M059J (cell line): ENCODE results near the gene ANTKMT. TPM values are rescaled to one million over a fixed set of nuclear protein-coding genes. Genes with fewer than 3 reads are reported as not detected.

ENCODE experiments used
- DNase-seq: peaks from one replicate; pipeline ENCODE4 v3.0.0-alpha.2; 2012; ENCODE audit warnings: low read depth
- total RNA-seq: library from RNA; depleted of rRNA; stranded (reverse); fragments of >200 nt; shearing (Covaris generic); gene quantifications from 2 replicates; pipeline ENCODE4 v1.2.3, GENCODE V29; 2014; rRNA removed

The ANTKMT gene
- total RNA-seq, 1 experiment from 2014 or later = 30.4 TPM

DNA sequence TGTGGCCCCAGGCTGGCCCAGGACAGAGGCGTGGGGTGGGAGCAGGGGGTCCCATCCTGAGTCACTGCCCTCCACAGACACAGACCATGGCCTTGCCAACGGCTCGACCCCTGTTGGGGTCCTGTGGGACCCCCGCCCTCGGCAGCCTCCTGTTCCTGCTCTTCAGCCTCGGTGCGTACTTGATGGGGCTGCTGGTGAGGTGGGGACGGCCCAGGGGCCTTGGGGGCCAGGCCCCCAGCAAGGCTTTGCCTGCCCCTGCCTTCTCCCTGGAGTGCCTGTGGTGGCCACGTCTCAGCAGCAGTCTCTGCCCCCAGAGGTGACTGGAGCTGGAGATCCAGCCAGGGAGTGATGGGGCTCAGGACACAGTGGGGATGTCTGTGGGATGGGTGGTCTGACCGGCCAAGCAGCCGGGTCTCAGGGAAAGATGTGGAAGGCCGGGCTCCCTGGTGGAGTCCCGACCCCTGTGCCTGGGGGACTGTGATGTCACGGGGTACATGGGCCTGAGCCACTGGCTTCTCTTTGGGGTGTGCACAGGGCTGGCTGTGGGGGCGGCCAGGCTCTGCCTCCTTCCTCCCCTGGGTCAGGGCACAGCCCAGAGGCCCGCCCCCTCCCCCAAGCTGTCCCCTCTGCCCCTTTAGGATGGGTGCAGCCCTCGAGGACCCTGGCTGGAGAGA, 41.8 kb downstream of the ANTKMT start:
- no peak for DNase-seq

DNA sequence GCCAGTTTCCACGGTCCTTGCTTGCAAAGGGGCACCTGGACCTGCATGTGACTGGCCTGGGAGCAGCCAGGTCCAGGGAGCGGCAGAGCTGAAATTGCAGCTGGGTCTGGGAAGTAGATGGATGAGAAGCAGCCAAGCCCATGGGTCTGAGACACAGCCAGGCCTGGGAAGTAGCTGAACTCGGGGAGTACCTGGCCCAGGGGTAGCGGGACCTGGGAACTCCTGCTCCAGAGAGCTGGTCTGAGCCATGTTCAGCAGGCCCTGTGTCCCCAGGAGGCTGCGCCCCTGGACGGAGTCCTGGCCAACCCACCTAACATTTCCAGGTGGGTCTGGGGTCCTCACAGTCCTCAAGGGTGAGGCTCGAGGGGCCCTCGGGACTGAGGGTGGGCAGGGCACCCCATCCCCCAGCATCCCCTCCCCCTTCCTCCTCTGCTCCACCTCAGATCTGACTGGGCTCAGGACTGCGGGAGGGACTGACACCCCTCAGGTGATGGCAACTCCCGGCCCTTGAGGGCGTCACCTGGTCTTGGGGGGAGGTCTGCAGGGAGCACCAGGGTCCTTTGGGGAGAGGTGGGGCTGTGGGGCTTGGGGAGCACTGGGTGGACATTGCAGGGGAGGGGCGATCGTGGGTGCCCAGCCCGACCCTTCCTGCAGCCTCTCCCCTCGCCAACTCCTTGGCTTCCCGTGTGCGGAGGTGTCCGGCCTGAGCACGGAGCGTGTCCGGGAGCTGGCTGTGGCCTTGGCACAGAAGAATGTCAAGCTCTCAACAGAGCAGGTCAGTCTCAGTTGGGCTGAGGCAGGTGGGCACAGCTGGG, 42.6 kb downstream of the ANTKMT start:
- no peak for DNase-seq

DNA sequence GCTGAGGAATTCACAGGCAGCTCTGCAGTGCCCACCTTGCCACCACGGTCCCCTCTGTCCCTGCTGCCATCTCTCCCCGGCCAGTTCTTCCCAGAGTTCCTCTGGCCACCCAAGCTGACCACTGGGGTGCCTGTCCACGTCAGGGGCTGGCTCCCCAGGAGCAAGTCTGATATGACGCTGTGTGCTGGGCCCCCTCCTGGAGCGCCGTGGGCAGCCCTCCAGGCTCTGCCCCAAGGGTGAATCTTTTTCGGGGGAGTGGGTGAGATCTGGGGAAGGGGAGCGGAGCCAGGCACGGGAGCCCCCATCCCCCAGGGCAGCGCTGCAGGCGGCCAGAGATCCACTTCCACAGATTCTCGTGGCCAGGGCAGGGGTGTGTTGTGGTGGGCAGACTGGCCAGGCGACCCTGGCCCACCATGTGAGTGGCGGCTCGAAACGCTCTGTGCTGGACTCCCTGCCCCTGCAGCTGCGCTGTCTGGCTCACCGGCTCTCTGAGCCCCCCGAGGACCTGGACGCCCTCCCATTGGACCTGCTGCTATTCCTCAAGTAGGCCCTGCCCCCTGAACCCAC, 43.3 kb downstream of the ANTKMT start:
- no peak for DNase-seq

DNA sequence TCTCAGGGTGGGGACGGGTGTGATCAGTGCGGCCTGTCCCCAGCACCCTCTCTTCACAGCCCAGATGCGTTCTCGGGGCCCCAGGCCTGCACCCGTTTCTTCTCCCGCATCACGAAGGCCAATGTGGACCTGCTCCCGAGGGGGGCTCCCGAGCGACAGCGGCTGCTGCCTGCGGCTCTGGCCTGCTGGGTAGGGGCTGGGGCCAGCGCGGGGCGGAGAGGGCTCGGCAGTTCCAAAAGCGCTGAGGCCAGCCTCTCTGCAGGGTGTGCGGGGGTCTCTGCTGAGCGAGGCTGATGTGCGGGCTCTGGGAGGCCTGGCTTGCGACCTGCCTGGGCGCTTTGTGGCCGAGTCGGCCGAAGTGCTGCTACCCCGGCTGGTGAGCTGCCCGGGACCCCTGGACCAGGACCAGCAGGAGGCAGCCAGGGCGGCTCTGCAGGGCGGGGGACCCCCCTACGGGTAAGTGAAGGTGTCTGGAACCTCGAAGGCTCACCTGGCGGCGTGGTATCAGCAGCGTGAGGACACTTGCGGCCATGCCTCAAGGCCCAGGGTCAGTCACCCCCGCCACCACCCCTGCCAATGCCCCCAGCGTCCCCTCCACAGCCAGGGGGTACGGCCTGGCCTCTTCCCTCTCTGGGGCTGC, 44.0 kb downstream of the ANTKMT start:
- no peak for DNase-seq

DNA sequence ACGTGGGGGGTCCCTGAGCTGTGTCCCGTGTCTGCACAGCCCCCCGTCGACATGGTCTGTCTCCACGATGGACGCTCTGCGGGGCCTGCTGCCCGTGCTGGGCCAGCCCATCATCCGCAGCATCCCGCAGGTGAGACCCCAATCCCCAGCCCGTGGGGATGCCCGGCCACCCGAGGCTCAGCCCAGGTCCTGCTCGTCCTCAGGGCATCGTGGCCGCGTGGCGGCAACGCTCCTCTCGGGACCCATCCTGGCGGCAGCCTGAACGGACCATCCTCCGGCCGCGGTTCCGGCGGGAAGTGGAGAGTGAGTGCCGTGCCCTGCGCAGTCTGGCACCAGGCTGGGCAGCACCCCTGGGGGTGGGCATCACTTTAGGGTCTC, 44.5 kb downstream of the ANTKMT start:
- no peak for DNase-seq

DNA sequence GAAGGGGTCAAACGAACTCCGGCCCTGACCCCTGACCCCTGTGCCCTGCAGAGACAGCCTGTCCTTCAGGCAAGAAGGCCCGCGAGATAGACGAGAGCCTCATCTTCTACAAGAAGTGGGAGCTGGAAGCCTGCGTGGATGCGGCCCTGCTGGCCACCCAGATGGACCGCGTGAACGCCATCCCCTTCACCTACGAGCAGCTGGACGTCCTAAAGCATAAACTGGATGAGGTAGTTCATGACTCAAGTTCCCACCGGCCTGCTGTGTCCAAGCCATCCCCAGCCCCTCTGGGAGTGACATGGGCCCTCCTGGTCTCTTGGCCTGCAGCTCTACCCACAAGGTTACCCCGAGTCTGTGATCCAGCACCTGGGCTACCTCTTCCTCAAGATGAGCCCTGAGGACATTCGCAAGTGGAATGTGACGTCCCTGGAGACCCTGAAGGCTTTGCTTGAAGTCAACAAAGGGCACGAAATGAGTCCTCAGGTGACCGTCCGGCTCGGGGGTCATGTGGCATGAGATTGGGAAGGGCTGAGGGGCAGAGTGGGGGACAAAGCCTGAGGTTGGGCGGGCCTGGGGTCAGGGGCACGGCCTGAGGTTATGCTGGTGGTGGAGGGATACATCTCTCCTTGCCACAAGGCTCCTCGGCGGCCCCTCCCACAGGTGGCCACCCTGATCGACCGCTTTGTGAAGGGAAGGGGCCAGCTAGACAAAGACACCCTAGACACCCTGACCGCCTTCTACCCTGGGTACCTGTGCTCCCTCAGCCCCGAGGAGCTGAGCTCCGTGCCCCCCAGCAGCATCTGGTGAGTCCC, 45.3 kb downstream of the ANTKMT start:
- DNase-seq = no peak

DNA sequence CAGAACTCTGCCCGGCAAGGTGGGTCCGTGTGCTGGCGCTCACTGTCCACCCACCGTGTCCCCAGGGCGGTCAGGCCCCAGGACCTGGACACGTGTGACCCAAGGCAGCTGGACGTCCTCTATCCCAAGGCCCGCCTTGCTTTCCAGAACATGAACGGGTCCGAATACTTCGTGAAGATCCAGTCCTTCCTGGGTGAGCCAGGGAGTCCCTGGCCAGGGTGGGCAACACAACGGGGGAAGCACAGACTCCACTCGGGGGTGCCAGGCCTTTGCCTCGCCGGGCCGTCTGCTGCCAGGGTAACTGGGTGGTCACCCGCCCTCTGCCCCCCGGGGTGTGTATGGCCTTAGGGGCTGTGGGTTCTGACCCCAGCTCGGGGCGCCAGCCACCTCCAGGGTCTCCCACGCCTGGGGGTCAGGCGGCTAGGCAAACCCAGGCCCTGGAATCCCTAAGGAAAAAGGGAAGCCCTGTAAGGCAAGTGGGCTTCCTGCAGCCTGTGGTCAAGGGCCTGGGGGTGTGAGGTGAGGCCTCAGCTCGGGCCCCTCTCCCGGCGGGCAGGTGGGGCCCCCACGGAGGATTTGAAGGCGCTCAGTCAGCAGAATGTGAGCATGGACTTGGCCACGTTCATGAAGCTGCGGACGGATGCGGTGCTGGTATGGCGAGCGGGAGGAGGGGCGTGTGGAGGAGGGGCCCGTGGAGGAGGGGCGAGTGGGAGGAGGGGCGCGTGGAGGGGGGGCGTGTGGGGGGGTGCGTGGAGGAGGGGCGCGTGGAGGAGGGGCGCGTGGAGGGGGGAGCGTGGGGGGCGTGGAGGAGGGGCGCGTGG, 46.1 kb downstream of the ANTKMT start:
- DNase-seq = no peak

DNA sequence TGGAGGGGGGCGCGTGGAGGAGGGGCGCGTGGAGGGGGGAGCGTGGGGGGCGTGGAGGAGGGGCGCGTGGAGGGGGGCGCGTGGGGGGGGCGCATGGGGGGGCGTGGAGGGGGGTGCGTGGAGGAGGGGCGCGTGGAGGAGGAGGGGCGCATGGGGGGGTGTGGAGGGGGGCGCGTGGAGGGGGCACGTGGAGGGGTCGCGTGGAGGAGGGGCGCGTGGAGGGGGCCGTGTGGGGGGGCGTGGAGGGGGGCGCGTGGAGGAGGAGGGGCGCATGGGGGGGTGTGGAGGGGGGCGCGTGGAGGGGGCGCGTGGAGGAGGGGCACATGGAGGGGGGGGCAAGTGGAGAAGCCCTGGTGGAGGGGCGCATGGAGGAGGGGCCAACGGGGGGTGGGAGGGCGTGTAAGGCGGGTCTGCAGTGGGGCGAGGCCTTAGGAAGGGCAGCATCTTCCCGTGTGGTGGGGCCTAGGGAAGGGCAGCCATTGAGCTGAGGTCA, 46.8 kb downstream of the ANTKMT start:
- no peak for DNase-seq

DNA sequence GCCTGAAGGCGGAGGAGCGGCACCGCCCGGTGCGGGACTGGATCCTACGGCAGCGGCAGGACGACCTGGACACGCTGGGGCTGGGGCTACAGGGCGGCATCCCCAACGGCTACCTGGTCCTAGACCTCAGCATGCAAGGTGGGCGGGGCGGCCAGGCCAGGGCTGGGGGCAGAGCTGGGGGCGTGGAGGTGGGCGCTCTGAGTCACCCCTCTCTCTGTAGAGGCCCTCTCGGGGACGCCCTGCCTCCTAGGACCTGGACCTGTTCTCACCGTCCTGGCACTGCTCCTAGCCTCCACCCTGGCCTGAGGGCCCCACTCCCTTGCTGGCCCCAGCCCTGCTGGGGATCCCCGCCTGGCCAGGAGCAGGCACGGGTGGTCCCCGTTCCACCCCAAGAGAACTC, 47.5 kb downstream of the ANTKMT start:
- no peak for DNase-seq

DNA sequence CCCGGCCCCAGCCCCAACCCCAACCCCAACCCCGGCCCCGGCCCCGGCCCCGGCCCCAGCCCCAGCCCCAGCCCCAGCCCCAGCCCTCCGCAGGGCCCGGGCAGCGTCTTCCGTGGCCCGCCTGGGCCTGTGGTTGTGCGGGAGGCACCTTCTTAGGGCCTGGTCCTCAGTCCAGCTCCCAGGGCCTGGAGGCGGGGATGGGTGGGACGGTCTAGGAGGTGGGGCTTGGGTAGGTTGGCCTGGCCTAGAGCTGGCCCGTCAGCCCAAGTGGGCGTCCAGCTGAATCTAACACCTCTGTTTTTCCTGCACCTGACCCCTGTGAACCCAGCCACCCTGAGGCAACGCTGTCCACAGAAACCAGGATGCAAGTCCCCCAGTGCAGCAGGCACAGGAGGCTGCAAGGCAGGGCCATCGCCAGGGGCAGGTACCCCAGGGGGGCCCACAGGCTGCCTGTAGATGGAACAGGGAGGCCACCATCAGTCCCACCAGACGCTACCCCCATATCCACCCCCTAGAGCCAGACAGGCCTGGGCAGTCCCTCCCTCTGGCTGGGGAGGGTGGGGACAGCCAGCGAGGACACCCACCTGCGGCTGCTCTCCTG, 48.3 kb downstream of the ANTKMT start:
- no peak for DNase-seq

DNA sequence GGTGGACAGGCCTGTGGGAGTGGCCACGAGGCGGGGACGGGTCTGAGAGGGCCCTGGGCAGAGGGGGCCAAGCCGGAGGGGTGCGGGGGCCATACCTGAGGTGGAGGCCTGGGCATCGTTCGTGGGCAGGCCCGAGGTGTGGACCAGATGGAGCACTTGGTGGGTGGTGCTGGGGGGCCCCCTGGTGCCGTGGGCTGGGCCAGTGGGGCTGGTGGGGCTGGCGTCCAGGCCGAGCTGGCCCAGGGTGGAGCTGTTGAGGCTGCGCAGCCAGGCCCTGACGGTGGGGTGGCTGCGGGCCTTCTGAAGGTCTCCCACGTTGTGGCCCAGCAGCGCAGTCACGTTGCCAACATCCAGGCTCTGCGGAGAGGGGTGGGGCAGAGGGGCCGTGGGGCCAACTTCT, 49.0 kb downstream of the ANTKMT start:
- no peak for DNase-seq

DNA sequence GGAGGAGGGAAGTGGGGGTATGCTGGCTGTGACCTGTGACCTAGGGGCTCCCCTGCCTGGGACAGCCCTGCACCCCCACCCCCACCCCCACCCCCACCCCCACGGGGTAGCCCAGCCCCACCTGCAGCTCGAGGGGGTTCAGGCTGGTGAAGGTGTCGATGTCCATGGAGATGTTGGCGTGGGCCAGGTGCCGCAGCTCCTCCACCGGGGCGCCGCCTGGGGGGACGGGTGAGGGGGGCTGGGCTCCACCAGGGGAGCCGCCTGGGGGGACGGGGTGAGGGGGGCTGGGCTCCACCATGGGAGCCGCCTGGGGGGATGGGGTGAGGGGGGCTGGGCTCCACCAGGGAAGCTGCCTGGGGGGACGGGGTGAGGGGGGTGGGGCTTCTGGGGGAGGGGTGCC, 49.5 kb downstream of the ANTKMT start:
- no peak for DNase-seq

Other genes starting within 250 kb of the ANTKMT start
- 23.2 and 36.7 TPM in 2 replicates for gene CAPN15, start 193.4 kb upstream of the ANTKMT start, total RNA-seq
- gene PRR35, start 160.8 kb upstream of the ANTKMT start, total RNA-seq = not detected in 2 replicates
- gene NHLRC4, start 154.1 kb upstream of the ANTKMT start, total RNA-seq = 0.12 TPM in 1 of 2 replicates, not detected in the other
- 35.9 and 43.8 TPM in 2 replicates for gene PIGQ, start 151.2 kb upstream of the ANTKMT start, total RNA-seq
- gene RAB40C, start 131.1 kb upstream of the ANTKMT start, total RNA-seq = 15.2 and 16.8 TPM in 2 replicates
- gene WFIKKN1, start 90.2 kb upstream of the ANTKMT start, total RNA-seq = 0.62 and 2.9 TPM in 2 replicates
- 150 and 177 TPM in 2 replicates for gene METTL26, start 84.8 kb upstream of the ANTKMT start, total RNA-seq
- 8.5 and 20.9 TPM in 2 replicates for gene MCRIP2, start 79.3 kb upstream of the ANTKMT start, total RNA-seq
- 15.8 and 16.1 TPM in 2 replicates for gene WDR90, start 71.8 kb upstream of the ANTKMT start, total RNA-seq
- gene RHOT2, start 53.0 kb upstream of the ANTKMT start, total RNA-seq = 25.7 and 38.5 TPM in 2 replicates
- gene RHBDL1, start 45.5 kb upstream of the ANTKMT start, total RNA-seq = 0.15 TPM in 1 of 2 replicates, not detected in the other
- 133 and 153 TPM in 2 replicates for gene STUB1, start 40.7 kb upstream of the ANTKMT start, total RNA-seq
- gene JMJD8, start 36.8 kb upstream of the ANTKMT start, total RNA-seq = 57.8 and 68.5 TPM in 2 replicates
- gene WDR24, start 30.7 kb upstream of the ANTKMT start, total RNA-seq = 3.4 and 9.0 TPM in 2 replicates
- 8.1 and 12.0 TPM in 2 replicates for gene FBXL16, start 15.3 kb upstream of the ANTKMT start, total RNA-seq
- gene METRN, start 6.0 kb upstream of the ANTKMT start, total RNA-seq = 96.4 and 142 TPM in 2 replicates
- 0.25 TPM in 1 of 2 replicates, not detected in the other for gene CCDC78, start 5.3 kb downstream of the ANTKMT start, total RNA-seq
- gene HAGHL, start 6.0 kb downstream of the ANTKMT start, total RNA-seq = 3.6 and 4.9 TPM in 2 replicates
- 24.0 and 27.1 TPM in 2 replicates for gene CIAO3, start 19.9 kb downstream of the ANTKMT start, total RNA-seq
- 1.7 and 2.1 TPM in 2 replicates for gene MSLN, start 39.6 kb downstream of the ANTKMT start, total RNA-seq
- 19.5 and 47.7 TPM in 2 replicates for gene RPUSD1, start 67.2 kb downstream of the ANTKMT start, total RNA-seq
- 10.2 and 20.7 TPM in 2 replicates for gene CHTF18, start 67.5 kb downstream of the ANTKMT start, total RNA-seq
- not detected in 2 replicates for gene GNG13, start 79.6 kb downstream of the ANTKMT start, total RNA-seq
- gene LMF1, start 249.8 kb downstream of the ANTKMT start, total RNA-seq = 2.4 and 2.8 TPM in 2 replicates